NCI-H2107 (cell line): ENCODE results near the gene GAS7.
"Not testable (repeated sequence)": the region's sequence is repeated elsewhere in the genome, so short reads cannot be mapped to it uniquely, and the experiment has no call there.

Experiments used
- DNase-seq: peaks from one replicate; lab custom pipeline; 2025; lab: John Stamatoyannopoulos, UW

Gene GAS7

DNA sequence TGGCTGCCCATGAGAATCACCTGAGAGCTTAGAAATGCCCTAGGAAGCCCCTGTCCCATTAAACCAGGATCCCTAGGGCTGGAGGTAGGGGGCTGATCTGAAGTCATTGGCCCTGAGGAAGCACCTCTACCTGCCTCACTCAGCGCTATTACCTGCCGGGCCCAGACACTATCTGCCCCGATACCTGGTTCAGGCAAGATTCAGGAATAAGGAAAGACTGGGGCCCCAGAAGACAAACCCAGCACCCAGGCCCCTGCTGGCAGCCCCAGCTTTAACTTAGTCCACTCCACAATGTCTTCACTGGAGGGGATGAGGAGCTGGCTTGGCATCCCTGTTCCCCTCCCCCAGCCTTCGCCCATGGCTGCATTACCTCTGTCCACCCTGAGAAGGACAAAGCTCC, 126.3 kb downstream of the GAS7 start:
- no peak for DNase-seq

DNA sequence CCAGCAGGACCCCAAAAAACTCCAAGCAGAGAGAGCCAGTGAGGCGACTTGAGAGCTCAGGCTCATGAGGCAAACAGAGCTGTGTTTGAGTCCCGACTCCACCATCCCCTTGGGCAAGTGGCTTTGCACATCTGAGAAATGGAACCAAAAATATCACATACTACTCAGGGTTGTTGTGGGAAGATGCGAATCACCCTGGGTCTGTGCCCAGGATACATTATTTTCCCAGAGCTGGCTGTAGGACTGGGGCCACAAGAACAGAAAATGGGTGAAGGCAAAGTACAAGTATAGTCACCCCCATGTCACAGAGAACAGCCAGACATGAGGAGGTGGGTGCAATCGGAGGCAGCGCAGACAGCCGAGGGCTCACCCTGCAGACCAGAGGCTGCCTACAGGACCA, 127.3 kb downstream of the GAS7 start:
- no peak for DNase-seq

DNA sequence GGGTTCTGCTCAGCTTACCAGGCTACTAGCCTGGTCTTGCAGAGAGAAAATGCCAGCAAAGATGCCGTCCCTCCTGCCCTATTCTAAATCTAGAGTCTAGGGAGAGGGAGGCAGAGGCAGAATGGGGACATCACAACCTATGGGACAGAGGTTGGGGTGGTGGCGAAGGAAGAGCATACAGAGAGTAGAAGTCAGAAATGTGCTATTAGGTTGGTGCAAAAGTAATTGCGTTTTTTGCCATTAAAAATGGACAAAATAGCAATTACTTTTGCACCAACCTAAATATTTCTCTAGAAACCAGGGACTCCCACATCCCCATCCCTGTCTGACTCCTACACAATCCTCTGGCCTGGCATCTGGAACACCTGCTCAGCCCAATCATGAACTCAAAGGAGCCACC, 127.7 kb downstream of the GAS7 start:
- no peak for DNase-seq

DNA sequence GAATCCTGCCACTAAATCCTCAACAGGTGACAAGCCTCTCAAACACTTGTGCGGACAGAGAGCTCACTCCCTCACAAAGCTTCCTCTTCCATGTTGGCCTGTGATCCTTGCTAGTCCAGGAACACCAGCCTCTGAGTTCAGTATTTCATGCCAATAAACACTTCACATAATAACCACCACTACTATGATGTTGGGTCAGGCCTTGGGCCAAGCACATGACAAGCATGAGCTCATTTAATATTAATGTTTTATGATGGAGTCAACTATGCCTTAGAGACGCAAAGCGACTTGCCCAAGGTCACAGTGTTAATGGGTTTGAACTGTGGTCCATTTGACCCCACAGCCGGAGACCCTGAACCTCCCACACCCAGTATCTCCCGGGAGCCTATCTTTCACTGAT, 129.1 kb downstream of the GAS7 start:
- no peak for DNase-seq

DNA sequence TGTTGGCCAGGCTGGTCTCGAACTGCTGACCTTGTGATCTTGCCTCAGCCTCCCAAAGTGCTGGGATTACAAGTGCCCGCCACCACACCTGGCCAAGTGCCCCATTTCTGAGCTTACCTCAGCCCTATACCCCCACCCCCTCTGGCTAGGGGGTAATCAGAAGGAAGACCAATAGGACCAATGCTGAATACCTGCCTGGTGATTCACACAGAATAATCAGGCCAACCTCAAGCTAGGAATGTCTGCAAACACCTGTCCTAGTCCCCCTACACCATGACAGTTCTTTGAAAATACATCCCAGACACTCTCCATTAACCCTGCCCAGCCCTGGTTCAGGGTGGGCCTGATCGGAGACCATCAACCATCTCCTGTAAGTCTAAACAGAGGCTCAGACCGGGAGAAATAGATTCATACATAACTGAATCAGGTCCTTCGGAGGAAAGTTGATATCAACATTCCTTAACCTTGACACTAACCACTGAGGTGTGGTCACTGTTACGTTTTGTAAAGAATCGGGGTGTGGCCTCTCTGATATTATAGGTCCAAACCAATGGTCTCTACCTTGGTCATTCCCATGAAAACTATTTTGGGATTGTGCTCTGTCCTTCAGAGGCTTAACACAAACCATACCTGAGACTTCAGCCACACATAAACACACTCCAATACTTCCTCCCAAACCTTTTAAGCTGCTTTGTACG, 130.8 kb downstream of the GAS7 start:
- DNase-seq, result no peak

DNA sequence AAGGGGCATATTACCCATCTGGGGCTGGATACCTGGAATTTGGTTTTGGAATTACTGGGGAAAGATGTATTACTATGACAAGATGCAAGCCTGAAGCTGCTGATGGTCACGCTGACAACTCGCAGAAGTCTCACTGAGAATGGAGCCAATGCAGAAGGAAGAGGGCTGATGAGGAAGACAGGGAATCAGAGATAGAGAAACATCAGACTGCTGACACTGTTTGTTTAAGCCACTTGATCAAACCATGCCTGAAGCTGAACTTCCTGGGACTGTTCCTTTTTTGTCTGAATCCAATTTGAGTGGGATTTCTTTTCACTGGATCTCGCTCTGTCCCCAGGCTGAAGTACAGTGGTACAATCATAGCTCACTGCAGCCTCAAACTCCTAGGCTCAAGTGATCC, 133.9 kb downstream of the GAS7 start:
- DNase-seq, result no peak

DNA sequence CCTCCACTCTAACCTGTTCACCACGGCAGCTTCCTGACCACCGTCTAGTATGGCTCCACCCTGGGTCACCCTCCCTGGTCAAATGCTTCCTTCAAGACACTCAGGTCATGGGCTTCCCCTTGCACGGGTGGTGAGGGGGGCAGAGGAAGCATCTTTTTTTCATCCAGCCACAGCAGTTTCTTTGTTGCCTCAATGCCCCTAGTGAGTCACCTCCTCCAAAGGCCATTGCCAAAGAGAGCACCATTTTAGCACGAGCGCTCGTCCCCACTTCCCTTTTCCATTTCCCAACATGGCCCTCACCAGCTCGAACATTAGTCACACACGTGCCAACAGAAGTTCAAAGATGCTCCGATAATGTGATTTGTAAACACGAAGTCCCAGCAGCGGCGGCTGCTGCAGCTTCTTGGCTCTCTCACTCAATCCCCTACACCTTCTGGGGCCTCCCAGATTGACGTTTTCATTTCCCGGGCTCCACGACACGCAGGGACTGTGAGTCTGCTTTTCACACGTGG, 134.6 kb downstream of the GAS7 start:
- no peak for DNase-seq

DNA sequence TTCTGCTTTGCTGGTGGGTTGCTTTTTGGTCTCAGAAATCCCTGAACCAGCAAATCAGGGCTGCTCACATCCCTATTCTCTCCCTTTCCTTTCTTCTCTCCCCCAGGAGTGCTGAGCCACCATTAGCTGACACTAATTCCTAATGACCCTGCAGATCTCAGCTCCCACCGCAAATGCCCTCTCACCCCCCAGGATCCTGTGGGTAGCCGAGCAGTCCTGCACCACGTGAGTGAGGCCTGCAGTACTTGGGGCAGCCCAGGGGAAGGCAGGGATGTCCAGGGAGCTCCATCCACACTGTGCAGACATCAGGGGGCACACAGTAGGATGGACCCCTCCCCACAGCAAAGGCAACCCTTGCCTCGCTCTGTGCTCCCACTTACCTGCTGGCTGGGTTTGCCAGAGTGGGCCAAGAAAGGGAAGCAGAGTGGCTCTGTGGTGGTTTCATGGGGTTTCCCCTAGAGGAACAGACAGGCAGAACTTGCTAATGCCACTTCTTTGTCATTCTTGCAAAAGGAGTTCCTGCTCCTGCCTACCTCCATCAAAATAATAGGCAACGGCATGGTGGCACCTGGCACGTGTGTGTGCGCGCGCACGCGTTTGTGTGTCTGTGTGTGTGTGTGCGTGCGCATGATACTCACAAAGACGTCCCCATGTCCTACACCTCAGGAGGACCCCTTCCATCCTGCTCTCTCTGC, 135.6 kb downstream of the GAS7 start:
- DNase-seq, result no peak

DNA sequence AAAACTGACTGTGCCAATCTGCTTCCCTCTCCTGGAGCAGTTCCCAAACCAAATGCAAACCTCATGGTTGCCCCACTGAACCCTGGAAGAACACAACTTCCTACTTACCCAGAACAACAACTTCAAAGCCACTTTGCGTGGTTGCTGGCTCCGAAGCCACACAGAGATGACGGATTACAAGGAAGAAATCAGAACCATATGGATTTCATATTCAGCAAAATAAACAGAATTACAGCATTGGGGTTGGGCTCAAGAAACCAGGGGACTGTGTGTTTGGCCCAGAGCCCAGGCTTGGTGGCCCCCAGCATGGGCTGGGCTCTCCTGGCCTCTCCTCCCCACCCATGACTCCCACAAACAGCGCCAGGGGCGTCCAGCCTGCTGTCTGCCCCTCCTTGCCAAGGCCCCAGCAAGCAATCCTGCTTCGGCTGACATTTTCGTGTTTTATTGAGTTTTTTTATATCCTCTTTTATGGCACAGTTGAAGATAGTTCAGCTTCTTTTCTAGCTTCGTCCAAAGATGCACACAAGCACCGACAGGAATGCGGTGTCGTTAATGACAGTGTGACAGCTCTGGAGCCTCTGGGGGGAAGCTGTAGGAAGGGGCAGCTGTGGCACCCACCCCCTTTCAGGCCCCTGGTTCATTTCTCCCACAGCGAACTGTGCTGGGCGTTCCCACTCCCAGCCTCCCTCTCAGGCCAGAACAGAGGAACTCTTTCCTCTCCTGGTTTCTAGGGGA, 137.1 kb downstream of the GAS7 start:
- no peak for DNase-seq

DNA sequence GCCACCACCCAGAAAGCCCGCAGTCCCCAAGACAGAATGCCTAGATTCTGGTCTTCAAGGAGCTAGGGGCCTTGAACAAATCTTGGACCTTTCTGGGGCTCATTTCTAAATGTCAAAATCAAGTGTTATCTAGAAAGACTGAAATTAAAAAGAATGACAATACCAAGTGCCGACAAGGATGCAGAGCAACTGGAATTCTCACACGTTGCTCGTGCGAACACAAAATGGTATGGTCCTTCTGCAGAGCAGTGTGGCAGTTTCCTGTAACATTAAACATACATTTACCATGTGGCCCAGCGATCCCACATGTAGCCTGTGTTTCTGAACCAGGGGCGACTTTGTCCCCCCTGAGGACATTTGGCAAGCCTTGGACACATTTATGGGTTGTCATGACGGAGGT, 137.9 kb downstream of the GAS7 start:
- no peak for DNase-seq

DNA sequence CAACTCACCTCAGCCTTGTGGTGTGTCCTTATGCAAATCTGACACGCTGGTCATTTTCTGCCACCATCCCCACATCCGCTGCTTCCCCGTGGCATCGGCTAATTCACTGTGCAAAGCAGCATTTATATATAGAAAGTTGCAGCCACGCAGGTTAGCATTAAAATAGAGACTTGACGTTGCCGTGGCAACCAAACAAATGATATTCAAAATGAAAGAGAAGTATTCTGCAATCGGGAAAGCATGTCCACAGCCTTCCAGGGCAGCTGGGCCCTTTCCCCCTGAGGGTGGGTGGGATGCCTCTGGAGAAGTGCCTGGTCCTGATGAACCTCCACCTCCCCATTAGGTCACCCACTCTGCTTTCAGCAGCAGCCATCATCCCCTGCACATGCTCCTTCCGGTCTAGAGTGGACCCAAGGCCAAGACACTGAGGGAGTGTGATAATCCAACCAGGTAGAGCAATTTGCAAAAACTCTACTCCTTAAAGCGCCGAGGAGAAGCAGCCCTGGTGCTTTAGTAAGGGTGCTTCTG, 138.7 kb downstream of the GAS7 start:
- DNase-seq, result no peak

DNA sequence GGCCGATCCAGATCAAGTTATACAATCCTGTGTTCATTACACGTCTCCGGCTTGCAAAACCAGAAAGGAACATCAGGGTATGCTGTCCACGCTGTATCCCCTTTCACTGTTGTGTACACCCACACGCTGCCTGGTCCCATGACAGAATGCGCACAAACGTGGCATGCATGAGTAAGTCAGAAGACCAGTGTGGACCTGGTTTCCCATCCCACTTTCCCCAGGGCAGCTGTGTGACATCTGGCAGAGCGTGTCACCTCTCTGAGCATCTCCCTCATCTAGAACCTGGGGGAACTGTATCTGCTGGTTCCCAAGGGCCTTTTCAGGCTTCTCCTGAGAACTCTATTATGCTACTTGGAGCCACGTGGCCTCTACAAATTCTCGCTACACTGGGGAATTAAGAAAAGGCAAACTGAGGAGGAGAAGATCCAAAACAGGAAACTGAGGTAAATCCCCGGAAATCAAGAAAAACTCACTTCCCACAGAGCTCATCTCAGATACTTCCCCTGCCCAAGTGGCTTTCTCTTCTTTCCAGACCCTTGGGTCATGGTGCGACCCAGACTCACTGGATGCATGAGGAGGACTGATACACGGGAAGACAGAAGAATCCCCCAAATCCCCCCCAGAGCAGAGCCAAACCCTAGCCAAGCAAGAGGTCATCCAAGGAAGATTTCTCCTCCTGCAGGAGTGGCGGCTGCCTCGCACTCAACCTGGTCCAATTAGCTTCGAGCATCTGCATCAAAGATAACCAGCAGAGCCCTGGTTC, 139.3 kb downstream of the GAS7 start:
- DNase-seq, result no peak

DNA sequence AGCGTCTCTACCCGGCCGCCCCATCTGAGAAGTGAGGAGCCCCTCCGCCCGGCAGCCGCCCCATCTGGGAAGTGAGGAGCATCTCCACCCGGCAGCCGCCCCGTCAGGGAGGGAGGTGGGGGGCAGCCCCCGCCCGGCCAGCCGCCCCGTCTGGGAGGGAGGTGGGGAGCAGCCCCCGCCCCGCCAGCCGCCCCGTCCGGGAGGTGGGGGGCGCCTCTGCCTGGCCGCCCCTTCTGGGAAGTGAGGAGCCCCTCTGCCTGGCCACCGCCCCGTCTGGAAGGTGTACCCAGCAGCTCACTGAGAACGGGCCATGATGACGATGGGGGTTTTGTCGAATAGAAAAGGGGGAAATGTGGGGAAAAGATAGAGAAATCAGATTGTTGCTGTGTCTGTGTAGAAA, 140.9 kb downstream of the GAS7 start:
- not testable (repeated sequence) for DNase-seq

DNA sequence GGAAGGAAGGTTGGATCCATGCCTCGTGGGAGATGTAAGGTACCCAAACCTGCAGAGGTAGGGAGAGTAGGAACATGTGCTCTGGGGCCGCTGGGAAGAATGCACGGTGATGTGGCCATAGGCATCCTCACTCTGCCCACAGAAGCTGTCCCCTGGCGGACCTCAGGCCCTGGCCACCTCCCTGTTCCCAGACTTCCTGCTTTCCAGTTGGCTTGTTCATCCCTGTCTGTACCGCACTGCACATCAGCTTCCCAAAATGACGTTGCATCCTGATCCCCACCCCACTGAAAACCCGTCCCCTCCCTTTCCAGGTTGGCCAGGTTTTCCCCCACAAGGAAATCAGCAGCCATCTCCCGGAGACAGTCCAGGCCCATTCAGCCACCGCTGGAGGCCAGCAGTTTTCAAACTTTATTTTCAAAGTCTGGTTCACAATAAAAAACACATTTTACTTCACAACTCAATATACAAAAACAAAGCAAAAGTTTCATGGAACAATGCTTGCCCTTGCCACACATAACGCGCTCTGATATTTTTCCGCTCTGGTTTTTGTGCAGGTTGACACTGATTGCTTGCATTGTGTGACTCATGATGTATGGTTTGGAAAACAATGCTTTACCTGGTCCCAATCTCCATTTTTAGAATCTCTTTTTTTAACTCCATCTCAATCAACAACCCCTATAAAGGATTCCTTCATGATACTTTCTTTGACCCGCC, 143.0 kb downstream of the GAS7 start:
- no peak for DNase-seq

DNA sequence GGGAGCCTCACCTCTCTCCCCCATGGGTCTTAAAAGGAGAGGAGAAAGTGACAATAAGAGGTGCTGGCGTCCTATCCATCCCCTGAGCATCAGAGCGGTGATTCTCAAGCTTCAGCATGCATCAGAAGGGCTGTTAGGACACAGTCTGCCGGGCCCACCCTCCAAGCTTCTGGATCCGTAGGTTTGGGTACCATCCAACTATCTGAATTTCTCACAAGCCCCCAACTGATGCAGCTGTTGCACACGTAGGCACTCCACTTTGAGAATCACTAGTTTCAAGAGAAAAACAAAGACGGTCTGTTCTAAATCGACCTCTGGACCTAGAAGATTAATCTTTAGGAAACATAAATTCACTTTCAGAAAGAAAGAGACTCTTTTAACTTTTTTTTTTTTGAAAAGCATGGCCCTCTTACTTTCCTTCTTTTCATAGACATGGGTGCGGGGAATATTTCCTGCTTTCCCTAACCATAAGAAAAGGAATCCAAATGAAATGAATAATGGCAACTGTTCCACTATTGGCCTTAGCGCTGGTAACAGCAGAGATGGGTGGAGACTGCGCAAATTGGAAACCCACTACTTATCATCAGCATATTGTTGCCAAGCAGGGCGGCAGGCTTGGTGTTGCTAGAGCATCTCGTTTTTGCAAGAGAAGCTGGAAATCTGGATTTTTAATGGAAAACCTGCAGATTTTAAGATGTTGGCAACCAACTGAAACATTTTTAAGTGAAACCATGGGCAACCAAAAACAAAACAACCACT, 144.4 kb downstream of the GAS7 start:
- no peak for DNase-seq

DNA sequence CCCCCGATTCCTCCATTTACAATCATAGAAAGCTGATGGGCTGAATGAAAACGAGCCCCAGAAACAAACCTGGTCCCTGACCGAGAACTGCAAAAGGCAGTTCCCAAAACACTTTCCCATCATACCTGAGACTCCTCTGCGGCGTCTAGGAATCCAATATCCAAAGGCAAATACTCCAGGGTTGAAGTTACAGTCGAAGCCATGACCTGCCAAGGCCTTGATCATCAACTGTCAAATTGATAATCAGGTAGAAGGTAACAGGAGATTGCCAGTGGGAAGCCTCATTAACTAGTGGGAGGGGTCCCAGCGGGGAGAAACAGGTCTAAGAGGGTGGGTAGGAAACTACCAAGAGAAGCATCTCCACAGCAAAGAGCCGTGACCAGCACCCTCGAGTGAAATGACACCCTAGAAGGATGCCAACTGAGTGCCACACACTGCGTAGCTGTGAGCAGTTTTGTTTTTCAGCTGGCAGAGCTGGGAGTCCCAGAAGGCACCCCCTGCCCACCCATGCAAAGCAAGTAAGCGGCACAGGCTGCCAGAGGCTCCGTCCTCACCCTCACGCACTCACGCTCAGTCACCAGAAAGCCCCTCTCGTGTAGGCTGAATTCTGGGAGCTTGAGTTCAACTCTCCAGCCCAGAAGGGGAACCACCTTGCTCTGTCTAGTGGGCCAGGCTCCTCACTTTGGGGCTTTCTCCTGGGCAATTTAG, 146.1 kb downstream of the GAS7 start:
- DNase-seq, result no peak

DNA sequence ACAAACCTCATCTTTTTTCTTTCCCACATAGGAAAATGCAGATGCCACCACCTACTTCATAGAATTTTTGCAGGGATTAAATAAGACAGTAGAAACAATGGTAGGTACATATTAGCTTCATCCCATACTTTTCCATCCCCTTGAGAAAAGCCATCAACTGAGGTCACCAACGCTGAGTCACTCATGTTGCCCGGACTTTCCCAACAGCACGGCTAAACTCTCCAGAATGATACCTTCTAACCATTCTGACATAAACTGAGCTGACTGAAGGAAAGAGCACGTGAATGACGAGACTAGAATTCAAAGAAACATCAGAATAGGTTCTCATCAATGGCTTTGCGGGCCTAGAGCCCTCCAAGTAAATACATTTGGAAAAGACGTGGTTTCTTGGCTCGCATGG, 147.3 kb downstream of the GAS7 start:
- DNase-seq, result no peak

DNA sequence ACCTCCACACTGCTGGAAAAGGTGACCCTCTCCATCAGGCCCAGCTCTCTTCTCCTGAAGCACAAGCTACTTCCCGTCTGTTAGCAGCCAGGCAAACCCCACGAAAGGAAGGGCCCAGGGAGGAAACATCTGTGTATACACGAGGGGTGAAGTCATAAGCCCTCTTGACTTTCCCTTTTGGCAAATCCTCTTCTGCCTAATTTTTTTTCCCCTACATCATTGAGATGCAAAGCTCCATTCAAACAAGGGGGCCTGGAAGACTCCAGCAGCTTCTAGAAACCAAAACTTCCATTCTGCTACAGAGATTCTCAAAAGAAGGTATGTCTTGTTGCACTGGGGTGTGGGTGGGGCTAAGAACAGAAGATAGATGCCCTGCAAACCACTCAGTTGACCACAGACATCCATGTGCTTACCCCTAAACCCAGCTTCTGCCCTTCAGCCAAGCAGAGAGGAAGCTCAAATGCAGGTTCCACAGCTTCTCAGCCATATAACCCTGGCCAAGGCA, 147.8 kb downstream of the GAS7 start:
- DNase-seq, result no peak

DNA sequence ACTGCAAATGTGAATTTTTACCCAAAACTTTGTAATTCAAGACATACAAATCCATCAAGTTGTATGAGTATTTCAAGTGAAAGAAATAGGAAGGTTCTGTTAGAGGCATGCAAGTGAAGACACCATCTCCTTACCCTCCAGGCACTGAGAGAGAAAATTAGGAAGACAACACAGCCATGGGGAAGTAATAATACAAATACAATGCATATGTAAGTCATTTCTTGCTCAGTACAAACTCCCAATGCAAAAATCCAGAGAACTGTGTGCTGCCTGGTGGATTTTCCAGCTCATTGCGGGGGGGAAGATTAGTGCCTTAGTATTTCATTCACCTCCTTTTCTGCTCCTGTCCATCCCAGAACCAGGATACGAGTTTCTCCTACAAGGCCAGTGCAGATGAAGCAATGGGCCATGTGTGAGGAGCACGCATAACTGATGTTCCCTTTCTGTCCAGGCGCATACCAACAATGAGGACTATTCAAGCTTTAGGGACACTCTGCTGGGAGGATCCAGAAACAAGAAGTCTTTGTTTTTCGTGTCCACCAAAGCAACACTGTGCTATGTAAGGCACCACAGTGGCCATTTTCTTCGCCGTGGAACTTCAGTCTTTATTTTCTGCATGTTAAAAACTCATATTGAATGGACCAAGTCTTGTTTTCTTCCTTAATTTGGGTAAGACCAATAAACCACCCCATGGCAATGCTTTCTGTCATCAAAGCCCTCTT, 149.6 kb downstream of the GAS7 start:
- no peak for DNase-seq
